ENCODE measurements around the gene ZNF710.

DNA sequence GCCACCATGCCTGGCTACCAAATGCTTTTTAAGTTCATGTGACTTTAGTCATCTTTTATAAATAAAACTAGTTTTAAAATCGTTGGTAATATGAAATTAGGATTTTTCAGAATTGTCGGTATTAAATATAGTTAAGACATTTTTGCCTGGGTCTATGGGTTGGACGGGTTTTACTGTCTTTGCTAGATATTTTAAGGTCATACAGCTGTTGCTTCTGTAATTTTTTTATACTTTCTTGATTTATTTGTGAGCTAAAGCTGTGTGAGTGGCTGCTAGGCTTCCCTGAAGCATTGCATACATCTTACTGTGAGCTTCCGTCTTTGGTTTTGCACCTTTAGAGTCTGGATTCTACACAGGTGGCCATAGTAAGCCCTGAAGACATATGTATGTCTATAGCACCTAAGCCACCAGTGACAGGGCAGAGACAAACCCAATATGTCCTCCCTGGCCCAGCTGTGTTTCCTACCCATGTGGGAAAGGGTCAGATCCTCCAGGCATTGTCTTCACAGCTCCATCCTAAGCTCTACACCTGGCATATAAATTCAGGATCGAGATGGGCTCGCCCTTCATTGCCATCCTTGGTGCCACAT lies 16.6 kb upstream of the ZNF710 start:
- TF ChIP-seq, protein P1, sequence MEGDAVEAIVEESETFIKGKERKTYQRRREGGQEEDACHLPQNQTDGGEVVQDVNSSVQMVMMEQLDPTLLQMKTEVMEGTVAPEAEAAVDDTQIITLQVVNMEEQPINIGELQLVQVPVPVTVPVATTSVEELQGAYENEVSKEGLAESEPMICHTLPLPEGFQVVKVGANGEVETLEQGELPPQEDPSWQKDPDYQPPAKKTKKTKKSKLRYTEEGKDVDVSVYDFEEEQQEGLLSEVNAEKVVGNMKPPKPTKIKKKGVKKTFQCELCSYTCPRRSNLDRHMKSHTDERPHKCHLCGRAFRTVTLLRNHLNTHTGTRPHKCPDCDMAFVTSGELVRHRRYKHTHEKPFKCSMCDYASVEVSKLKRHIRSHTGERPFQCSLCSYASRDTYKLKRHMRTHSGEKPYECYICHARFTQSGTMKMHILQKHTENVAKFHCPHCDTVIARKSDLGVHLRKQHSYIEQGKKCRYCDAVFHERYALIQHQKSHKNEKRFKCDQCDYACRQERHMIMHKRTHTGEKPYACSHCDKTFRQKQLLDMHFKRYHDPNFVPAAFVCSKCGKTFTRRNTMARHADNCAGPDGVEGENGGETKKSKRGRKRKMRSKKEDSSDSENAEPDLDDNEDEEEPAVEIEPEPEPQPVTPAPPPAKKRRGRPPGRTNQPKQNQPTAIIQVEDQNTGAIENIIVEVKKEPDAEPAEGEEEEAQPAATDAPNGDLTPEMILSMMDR (IDR thresholded peaks at IDR 0.05), result no peak
- no peak for TF ChIP-seq POLR2A (IDR thresholded peaks at IDR 0.05)
